Effector memory CD8-positive, alpha-beta T cell (primary cell): ENCODE results near the gene SEZ6.
A peak's percentile ranks its signal among the peaks of the same experiment; 100 is the strongest.
"Not testable (repeated sequence)": the region's sequence is repeated elsewhere in the genome, so short reads cannot be mapped to it uniquely, and the experiment has no call there.

Source experiments
- ATAC-seq: fragments of 150-1000 bp; cut with Tn5 transposase; replicated peaks from 2 replicates; pipeline ENCODE4 v1.10.0; 2021; ENCODE audit warnings: mild to moderate bottlenecking, moderate library complexity
- DNase-seq, 3 experiments: peaks; one replicate each; pipeline ENCODE4 v3.0.0; 2021
- H3K27ac Mint-ChIP-seq, 2 donors: one replicate each; pipeline ENCODE4 v1.8.0; 2022; ENCODE audit warnings: mild to moderate bottlenecking in 2 of 2, mixed read lengths in 2 of 2, moderate library complexity in 2 of 2
- H3K27me3 Mint-ChIP-seq, 2 donors: one replicate each; pipeline ENCODE4 v1.8.0; 2022; ENCODE audit warnings: mixed read lengths in 2 of 2
- H3K36me3 Mint-ChIP-seq: one replicate; pipeline ENCODE4 v1.8.0; 2022; ENCODE audit warnings: mild to moderate bottlenecking, moderate library complexity, mixed read lengths; ENCODE audit not compliant: insufficient read depth
- H3K4me1 Mint-ChIP-seq, 2 donors: one replicate each; pipeline ENCODE4 v1.8.0; 2022; ENCODE audit warnings: low read depth in 2 of 2, mixed read lengths in 2 of 2
- H3K4me3 Mint-ChIP-seq, 2 donors: one replicate each; pipeline ENCODE4 v1.8.0; 2022; ENCODE audit warnings: mild to moderate bottlenecking in 2 of 2, mixed read lengths in 2 of 2, moderate library complexity in 2 of 2
- H3K9me3 Mint-ChIP-seq, 2 donors: one replicate each; pipeline ENCODE4 v1.8.0; 2022; ENCODE audit warnings: mixed read lengths in 2 of 2

The SEZ6 gene

GRCh38 chr17:28947639-28948038 is 58.2 kb downstream of the SEZ6 start:
- no peak overlapping the region for H3K4me3 Mint-ChIP-seq
- H3K4me1 Mint-ChIP-seq, result peaks cover 42 to 55% of the 10 kb centered on the region in 2 donors
- no peaks in the 10 kb centered on the region for H3K27me3 Mint-ChIP-seq
- no peaks in the 10 kb centered on the region for H3K9me3 Mint-ChIP-seq
- no peak for DNase-seq
- no peak for ATAC-seq
- peaks cover 56% of the 10 kb centered on the region for H3K36me3 Mint-ChIP-seq
- H3K27ac Mint-ChIP-seq, result peak overlapping the region in 1 of 2 donors; percentile 98

DNA sequence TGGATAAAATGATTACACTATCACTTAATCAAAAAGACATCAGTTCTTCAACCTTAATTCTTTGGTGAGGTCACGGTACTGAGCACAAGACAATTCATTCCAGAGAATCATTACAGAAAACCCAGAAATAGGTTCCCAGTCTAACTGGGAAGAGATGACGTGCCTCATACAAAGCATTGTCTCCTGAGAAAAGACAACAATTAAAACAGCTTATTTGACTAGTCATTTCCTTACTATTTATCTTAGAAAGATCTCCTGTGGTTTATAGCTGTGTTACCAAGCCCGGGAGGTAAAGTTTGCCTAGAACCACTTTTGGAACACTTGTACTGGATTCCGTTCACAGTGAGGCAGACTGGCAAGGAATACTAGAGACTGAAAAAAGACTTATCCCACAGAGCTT is 59.6 kb downstream of the SEZ6 start:
- Mint-ChIP-seq H3K36me3 (peaks cover 63% of the 10 kb centered on the region), H3K9me3 (no peaks in the 10 kb centered on the region), H3K27ac (peak overlapping the region in 1 of 2 donors; percentile 98), H3K27me3 (no peaks in the 10 kb centered on the region), H3K4me3 (peak overlapping the region in 1 of 2 donors; percentile 52), H3K4me1 (peaks cover 50 to 64% of the 10 kb centered on the region in 2 donors)
- DNase-seq (no peak), ATAC-seq (no peak)

- peak overlapping the region in 1 of 2 donors; percentile 80 for H3K27ac Mint-ChIP-seq
- H3K4me1 Mint-ChIP-seq, result peaks cover 59 to 74% of the 10 kb centered on the region in 2 donors
- H3K27me3 Mint-ChIP-seq, result no peaks in the 10 kb centered on the region
- ATAC-seq (no peak), DNase-seq (no peak)
- peaks cover 64% of the 10 kb centered on the region for H3K36me3 Mint-ChIP-seq
- H3K9me3 Mint-ChIP-seq, result no peaks in the 10 kb centered on the region
- H3K4me3 Mint-ChIP-seq, result peak overlapping the region in 1 of 2 donors; percentile 52
Measured at GRCh38 chr17:28944862-28945741, 60.7 kb downstream of the SEZ6 start.

- Mint-ChIP-seq H3K4me3 (peak overlapping the region in 1 of 2 donors; percentile 44), H3K27ac (peak overlapping the region in 1 of 2 donors; percentile 80), H3K36me3 (peaks cover 61% of the 10 kb centered on the region), H3K9me3 (no peaks in the 10 kb centered on the region), H3K4me1 (peaks cover 61 to 81% of the 10 kb centered on the region in 2 donors), H3K27me3 (no peaks in the 10 kb centered on the region)
- DNase-seq, result no peak
- ATAC-seq, result no peak
Measured at GRCh38 chr17:28944343-28944742, 61.5 kb downstream of the SEZ6 start.

- ATAC-seq, result no peak
- H3K36me3 Mint-ChIP-seq, result peaks cover 57% of the 10 kb centered on the region
- H3K9me3 Mint-ChIP-seq, result no peaks in the 10 kb centered on the region
- H3K4me3 Mint-ChIP-seq, result no peak overlapping the region
- no peaks in the 10 kb centered on the region for H3K27me3 Mint-ChIP-seq
- H3K27ac Mint-ChIP-seq, result peak overlapping the region in 1 of 2 donors; percentile 80
- DNase-seq, result no peak
- peaks cover 63 to 82% of the 10 kb centered on the region in 2 donors for H3K4me1 Mint-ChIP-seq
Measured at GRCh38 chr17:28942925-28943324, 62.9 kb downstream of the SEZ6 start.

GRCh38 chr17:28941251-28941650 is 64.6 kb downstream of the SEZ6 start:
- ATAC-seq, result no peak
- H3K9me3 Mint-ChIP-seq, result no peaks in the 10 kb centered on the region
- H3K36me3 Mint-ChIP-seq, result peaks cover 52% of the 10 kb centered on the region

DNA sequence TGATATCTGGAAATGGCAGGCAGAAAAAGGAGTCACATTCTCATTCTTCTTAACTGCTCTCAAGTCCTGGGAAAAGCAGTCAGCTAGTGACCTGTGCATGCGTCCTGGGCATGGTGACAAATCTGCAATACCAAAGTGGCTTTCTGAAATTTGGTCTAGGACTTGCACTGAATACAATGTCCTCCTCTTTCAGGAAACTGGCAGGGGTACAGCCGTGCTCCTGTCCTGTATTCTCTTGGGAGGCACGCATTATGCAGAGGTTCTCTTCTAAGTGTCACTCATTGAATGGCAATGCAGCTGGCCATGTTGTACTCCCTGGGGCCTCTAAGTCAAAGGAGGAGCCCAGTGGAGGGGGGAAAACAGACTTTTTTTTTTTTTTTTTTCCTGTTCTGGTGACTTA is 65.2 kb downstream of the SEZ6 start:
- DNase-seq (no peak), ATAC-seq (no peak)
- Mint-ChIP-seq H3K4me1 (peaks cover 48 to 77% of the 10 kb centered on the region in 2 donors), H3K36me3 (peaks cover 49% of the 10 kb centered on the region), H3K4me3 (no peak overlapping the region), H3K27ac (no peak overlapping the region), H3K27me3 (no peaks in the 10 kb centered on the region), H3K9me3 (no peaks in the 10 kb centered on the region)

More at GRCh38 chr17:28941251-28941650, 64.6 kb downstream of the SEZ6 start:
- no peaks in the 10 kb centered on the region for H3K27me3 Mint-ChIP-seq
- H3K4me1 Mint-ChIP-seq, result peaks cover 53 to 77% of the 10 kb centered on the region in 2 donors
- H3K4me3 Mint-ChIP-seq, result peak overlapping the region in 1 of 2 donors; percentile 21
- DNase-seq, result no peak
- H3K27ac Mint-ChIP-seq, result no peak overlapping the region

GRCh38 chr17:28940142-28940541 is 65.7 kb downstream of the SEZ6 start:
- H3K27me3 Mint-ChIP-seq, result no peaks in the 10 kb centered on the region
- H3K36me3 Mint-ChIP-seq, result peaks cover 48% of the 10 kb centered on the region
- ATAC-seq, result peak; percentile 46
- peak overlapping the region in 1 of 2 donors; percentile 13 for H3K4me3 Mint-ChIP-seq
- no peaks in the 10 kb centered on the region for H3K9me3 Mint-ChIP-seq
- H3K4me1 Mint-ChIP-seq, result peaks cover 42 to 75% of the 10 kb centered on the region in 2 donors
- H3K27ac Mint-ChIP-seq, result peak overlapping the region in 1 of 2 donors; percentile 56
- DNase-seq, result no peak

DNA sequence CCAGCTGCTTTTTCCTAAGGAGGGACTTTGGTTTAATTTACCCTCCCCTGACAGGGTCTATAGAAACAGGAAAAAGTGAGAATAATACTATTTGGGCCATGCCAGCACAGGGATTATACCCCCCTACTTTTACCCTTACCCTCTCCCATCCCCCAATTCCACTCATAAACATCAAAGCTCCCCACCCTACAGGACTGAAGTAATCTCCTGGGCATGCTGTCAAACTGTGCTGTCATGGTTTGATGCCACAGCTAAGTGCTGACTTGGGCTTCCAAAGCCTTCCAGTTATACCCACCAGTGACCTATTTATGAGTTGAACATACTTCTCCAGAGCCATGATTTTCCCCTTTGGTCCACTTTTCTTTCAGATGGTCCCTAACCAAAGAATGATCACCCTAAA is 67.3 kb downstream of the SEZ6 start:
- Mint-ChIP-seq H3K4me1 (peaks cover 39 to 70% of the 10 kb centered on the region in 2 donors), H3K27me3 (no peaks in the 10 kb centered on the region), H3K4me3 (no peak overlapping the region), H3K27ac (peak overlapping the region; percentile 60 to 66), H3K36me3 (peaks cover 43% of the 10 kb centered on the region), H3K9me3 (no peaks in the 10 kb centered on the region)
- DNase-seq, result no peak
- ATAC-seq, result no peak

- Mint-ChIP-seq H3K9me3 (no peaks in the 10 kb centered on the region), H3K27ac (peak overlapping the region; percentile 16 to 46), H3K4me1 (peaks cover 38 to 68% of the 10 kb centered on the region in 2 donors), H3K4me3 (peak overlapping the region in 1 of 2 donors; percentile 46), H3K27me3 (no peaks in the 10 kb centered on the region), H3K36me3 (peaks cover 36% of the 10 kb centered on the region)
- DNase-seq (no peak), ATAC-seq (no peak)
Measured at GRCh38 chr17:28937044-28937729, 68.6 kb downstream of the SEZ6 start.

GRCh38 chr17:28935744-28936460 is 69.9 kb downstream of the SEZ6 start:
- H3K27ac Mint-ChIP-seq, result peak overlapping the region; percentile 16 to 88
- no peaks in the 10 kb centered on the region for H3K9me3 Mint-ChIP-seq
- H3K36me3 Mint-ChIP-seq, result peaks cover 33% of the 10 kb centered on the region
- ATAC-seq (no peak), DNase-seq (no peak)
- H3K27me3 Mint-ChIP-seq, result no peaks in the 10 kb centered on the region
- H3K4me1 Mint-ChIP-seq, result peaks cover 31 to 57% of the 10 kb centered on the region in 2 donors
- peak overlapping the region in 1 of 2 donors; percentile 46 for H3K4me3 Mint-ChIP-seq

- Mint-ChIP-seq H3K4me1 (peaks cover 33 to 51% of the 10 kb centered on the region in 2 donors), H3K27ac (peak overlapping the region in 1 of 2 donors; percentile 55), H3K36me3 (peaks cover 29% of the 10 kb centered on the region)
- not testable (repeated sequence) for ATAC-seq, H3K4me3 Mint-ChIP-seq, H3K9me3 Mint-ChIP-seq, H3K27me3 Mint-ChIP-seq, DNase-seq
Measured at GRCh38 chr17:28934508-28934907, 71.3 kb downstream of the SEZ6 start.

DNA sequence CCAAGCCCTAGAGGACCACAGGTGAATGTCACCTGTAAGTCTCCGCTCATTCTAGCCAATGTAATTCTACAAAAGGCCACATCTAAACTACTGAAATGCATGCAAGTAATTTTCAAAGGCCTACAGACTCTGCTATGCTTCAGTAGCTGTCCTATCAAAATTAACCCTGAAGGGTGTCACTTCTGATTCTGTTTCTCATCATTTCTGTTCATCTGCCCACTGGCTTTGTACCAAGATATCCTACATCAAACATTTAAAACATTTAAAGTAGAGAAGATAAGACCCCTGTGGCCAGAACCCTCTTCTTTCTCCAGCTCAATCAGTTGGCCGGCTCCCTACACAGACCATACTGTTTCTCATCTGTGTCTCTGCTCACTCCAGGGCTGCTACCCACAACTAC is 76.0 kb downstream of the SEZ6 start:
- no peaks in the 10 kb centered on the region for H3K9me3 Mint-ChIP-seq
- H3K4me1 Mint-ChIP-seq, result peaks cover 45 to 54% of the 10 kb centered on the region in 2 donors
- ATAC-seq (no peak), DNase-seq (no peak)
- no peaks in the 10 kb centered on the region for H3K27me3 Mint-ChIP-seq
- peaks cover 39% of the 10 kb centered on the region for H3K36me3 Mint-ChIP-seq
- no peak overlapping the region for H3K4me3 Mint-ChIP-seq
- peak overlapping the region; percentile 91 to 95 for H3K27ac Mint-ChIP-seq
